ENCODE results near the gene SBSN. TPM values are rescaled to one million over a fixed set of nuclear protein-coding genes. Genes with fewer than 3 reads are reported as not detected.

Gene SBSN
- total RNA-seq, 1 donor from 2014 or later: 0.18 TPM

- H3K4me2 ChIP-seq (ENCODE audit: low read length): no peak overlapping the region
- no peak overlapping the region for H3K27ac Mint-ChIP-seq (ENCODE audit: unreplicated experiment)
- no peak for FAIRE-seq
- no peaks in the 10 kb centered on the region for H3K9me3 ChIP-seq (ENCODE audit: insufficient read depth, low read depth, low read length)
- peaks cover 4% of the 10 kb centered on the region for H3K27me3 ChIP-seq (ENCODE audit: insufficient read depth, low read length)
- H3K4me3 ChIP-seq (ENCODE audit: insufficient read depth, low read depth, low read length): no peak overlapping the region
- H3K9me3 Mint-ChIP-seq (ENCODE audit: unreplicated experiment): peaks cover 3% of the 10 kb centered on the region
- H3K79me2 ChIP-seq (ENCODE audit: insufficient read depth, low read length): no peaks in the 10 kb centered on the region
- H3K27ac ChIP-seq (ENCODE audit: low read depth, low read length): no peak overlapping the region
- H3K9ac ChIP-seq (ENCODE audit: low read length): no peak overlapping the region
- no peaks in the 10 kb centered on the region for H3K36me3 ChIP-seq (ENCODE audit: insufficient read depth, low read length)
- peaks cover 74% of the 10 kb centered on the region for H3K27me3 Mint-ChIP-seq (ENCODE audit: low read depth, unreplicated experiment)
- no peaks in the 10 kb centered on the region for H4K20me1 ChIP-seq (ENCODE audit: insufficient read depth, low read length)
- H3K4me1 ChIP-seq (ENCODE audit: insufficient read depth, low read length): no peaks in the 10 kb centered on the region
- no peak overlapping the region for H3K4me3 Mint-ChIP-seq (ENCODE audit: unreplicated experiment)
- H3K36me3 Mint-ChIP-seq (ENCODE audit: low read depth, unreplicated experiment): no peaks in the 10 kb centered on the region
- DNase-seq (ENCODE audit: low read depth): no peak
- no peak for TF ChIP-seq EZH2 (IDR thresholded peaks at IDR 0.05; ENCODE audit: insufficient read depth, low read length)
- TF ChIP-seq, protein P1, sequence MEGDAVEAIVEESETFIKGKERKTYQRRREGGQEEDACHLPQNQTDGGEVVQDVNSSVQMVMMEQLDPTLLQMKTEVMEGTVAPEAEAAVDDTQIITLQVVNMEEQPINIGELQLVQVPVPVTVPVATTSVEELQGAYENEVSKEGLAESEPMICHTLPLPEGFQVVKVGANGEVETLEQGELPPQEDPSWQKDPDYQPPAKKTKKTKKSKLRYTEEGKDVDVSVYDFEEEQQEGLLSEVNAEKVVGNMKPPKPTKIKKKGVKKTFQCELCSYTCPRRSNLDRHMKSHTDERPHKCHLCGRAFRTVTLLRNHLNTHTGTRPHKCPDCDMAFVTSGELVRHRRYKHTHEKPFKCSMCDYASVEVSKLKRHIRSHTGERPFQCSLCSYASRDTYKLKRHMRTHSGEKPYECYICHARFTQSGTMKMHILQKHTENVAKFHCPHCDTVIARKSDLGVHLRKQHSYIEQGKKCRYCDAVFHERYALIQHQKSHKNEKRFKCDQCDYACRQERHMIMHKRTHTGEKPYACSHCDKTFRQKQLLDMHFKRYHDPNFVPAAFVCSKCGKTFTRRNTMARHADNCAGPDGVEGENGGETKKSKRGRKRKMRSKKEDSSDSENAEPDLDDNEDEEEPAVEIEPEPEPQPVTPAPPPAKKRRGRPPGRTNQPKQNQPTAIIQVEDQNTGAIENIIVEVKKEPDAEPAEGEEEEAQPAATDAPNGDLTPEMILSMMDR (IDR thresholded peaks at IDR 0.05; ENCODE audit: insufficient read depth, low read depth, low read length): no peak
- H2AFZ ChIP-seq (ENCODE audit: low read depth, low read length): no peak overlapping the region
- no peaks in the 10 kb centered on the region for H3K4me1 Mint-ChIP-seq (ENCODE audit: low read depth, unreplicated experiment)
These were observed 39.4 kb downstream of the SBSN start for GRCh38 chr19:35488677-35489076.

DNA sequence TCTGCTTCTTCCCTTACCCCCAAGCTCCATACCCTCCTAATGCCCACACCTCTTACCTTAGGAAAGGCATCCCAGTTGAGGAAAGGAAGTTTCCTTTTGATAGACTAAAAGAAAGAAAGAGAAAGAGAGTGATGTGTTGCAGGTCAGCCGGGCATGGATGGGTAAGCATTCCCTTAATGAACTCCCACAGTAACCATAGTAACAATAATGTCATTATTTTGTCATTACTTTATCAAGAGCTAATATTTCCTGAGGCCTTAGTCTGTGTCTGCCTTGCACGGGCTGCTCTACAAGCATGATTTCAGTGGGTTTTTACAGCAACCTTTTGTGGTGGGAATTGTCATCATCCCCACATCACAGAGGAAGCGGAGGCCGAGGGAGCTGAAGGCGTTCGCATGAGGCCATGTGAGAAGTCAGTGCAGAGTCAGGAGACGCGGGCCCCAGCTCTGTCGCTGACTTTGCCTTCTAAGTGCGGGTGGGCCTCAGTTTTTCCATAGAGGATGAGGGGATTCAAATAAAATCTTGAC, 40.4 kb downstream of the SBSN start:
- no peaks in the 10 kb centered on the region for H3K4me1 Mint-ChIP-seq (ENCODE audit: low read depth, unreplicated experiment)
- no peak overlapping the region for H3K9ac ChIP-seq (ENCODE audit: low read length)
- H2AFZ ChIP-seq (ENCODE audit: low read depth, low read length): no peak overlapping the region
- no peak overlapping the region for H3K4me3 ChIP-seq (ENCODE audit: insufficient read depth, low read depth, low read length)
- H3K27me3 ChIP-seq (ENCODE audit: insufficient read depth, low read length): peaks cover 4% of the 10 kb centered on the region
- peaks cover 66% of the 10 kb centered on the region for H3K27me3 Mint-ChIP-seq (ENCODE audit: low read depth, unreplicated experiment)
- no peaks in the 10 kb centered on the region for H3K9me3 ChIP-seq (ENCODE audit: insufficient read depth, low read depth, low read length)
- TF ChIP-seq EZH2 (IDR thresholded peaks at IDR 0.05; ENCODE audit: insufficient read depth, low read length): no peak
- TF ChIP-seq, protein P1 (IDR thresholded peaks at IDR 0.05; ENCODE audit: insufficient read depth, low read depth, low read length): no peak
- H3K36me3 Mint-ChIP-seq (ENCODE audit: low read depth, unreplicated experiment): no peaks in the 10 kb centered on the region
- no peak overlapping the region for H3K4me3 Mint-ChIP-seq (ENCODE audit: unreplicated experiment)
- no peak for FAIRE-seq
- no peak overlapping the region for H3K27ac ChIP-seq (ENCODE audit: low read depth, low read length)
- no peak overlapping the region for H3K4me2 ChIP-seq (ENCODE audit: low read length)
- H3K79me2 ChIP-seq (ENCODE audit: insufficient read depth, low read length): no peaks in the 10 kb centered on the region
- peaks cover 3% of the 10 kb centered on the region for H3K9me3 Mint-ChIP-seq (ENCODE audit: unreplicated experiment)
- H3K27ac Mint-ChIP-seq (ENCODE audit: unreplicated experiment): no peak overlapping the region
- H3K4me1 ChIP-seq (ENCODE audit: insufficient read depth, low read length): no peaks in the 10 kb centered on the region
- DNase-seq (ENCODE audit: low read depth): no peak
- no peaks in the 10 kb centered on the region for H3K36me3 ChIP-seq (ENCODE audit: insufficient read depth, low read length)
- no peaks in the 10 kb centered on the region for H4K20me1 ChIP-seq (ENCODE audit: insufficient read depth, low read length)

DNA sequence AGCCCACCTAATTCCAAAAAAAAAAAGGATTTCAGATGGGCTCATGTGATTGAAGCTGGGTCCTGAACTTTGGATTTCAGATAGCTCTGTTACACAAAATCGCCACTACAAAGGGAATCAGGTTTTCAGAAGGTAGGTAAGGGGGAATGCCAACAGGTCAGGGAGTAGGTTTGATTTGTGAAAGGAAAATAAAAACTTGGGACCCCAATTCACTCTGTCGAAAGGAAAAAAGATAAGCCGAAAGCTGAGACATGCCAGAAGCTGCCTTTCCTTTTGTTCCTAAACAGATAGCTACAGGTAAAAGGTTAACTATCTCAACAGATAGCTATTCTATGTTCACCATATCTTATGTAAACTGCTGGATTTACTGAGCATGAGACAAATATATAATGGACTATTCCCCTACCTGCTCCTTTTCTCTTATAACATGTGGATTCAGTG, 41.8 kb downstream of the SBSN start:
- no peak for DNase-seq (ENCODE audit: low read depth)
- H3K27ac ChIP-seq (ENCODE audit: low read depth, low read length): no peak overlapping the region
- H3K4me3 ChIP-seq (ENCODE audit: insufficient read depth, low read depth, low read length): no peak overlapping the region
- H3K36me3 ChIP-seq (ENCODE audit: insufficient read depth, low read length): no peaks in the 10 kb centered on the region
- H3K79me2 ChIP-seq (ENCODE audit: insufficient read depth, low read length): no peaks in the 10 kb centered on the region
- no peaks in the 10 kb centered on the region for H3K36me3 Mint-ChIP-seq (ENCODE audit: low read depth, unreplicated experiment)
- H3K4me2 ChIP-seq (ENCODE audit: low read length): no peak overlapping the region
- no peak overlapping the region for H3K9ac ChIP-seq (ENCODE audit: low read length)
- H3K4me1 Mint-ChIP-seq (ENCODE audit: low read depth, unreplicated experiment): no peaks in the 10 kb centered on the region
- H3K4me3 Mint-ChIP-seq (ENCODE audit: unreplicated experiment): no peak overlapping the region
- H2AFZ ChIP-seq (ENCODE audit: low read depth, low read length): no peak overlapping the region
- H3K27ac Mint-ChIP-seq (ENCODE audit: unreplicated experiment): no peak overlapping the region
- no peaks in the 10 kb centered on the region for H3K4me1 ChIP-seq (ENCODE audit: insufficient read depth, low read length)
- H3K9me3 ChIP-seq (ENCODE audit: insufficient read depth, low read depth, low read length): no peaks in the 10 kb centered on the region
- H4K20me1 ChIP-seq (ENCODE audit: insufficient read depth, low read length): no peaks in the 10 kb centered on the region
- TF ChIP-seq, protein P1 (IDR thresholded peaks at IDR 0.05; ENCODE audit: insufficient read depth, low read depth, low read length): no peak
- TF ChIP-seq EZH2 (IDR thresholded peaks at IDR 0.05; ENCODE audit: insufficient read depth, low read length): no peak
- H3K9me3 Mint-ChIP-seq (ENCODE audit: unreplicated experiment): peaks cover 3% of the 10 kb centered on the region
- peaks cover 55% of the 10 kb centered on the region for H3K27me3 Mint-ChIP-seq (ENCODE audit: low read depth, unreplicated experiment)
- FAIRE-seq: no peak
- H3K27me3 ChIP-seq (ENCODE audit: insufficient read depth, low read length): peaks cover 1% of the 10 kb centered on the region
